GM11168 (cell line): Measurements from ENCODE around the gene SGTA.
"Not testable (repeated sequence)": the region's sequence is repeated elsewhere in the genome, so short reads cannot be mapped to it uniquely, and the experiment has no call there.

Source experiments
- in situ Hi-C: fragments of 300-500 bp; cut with MboI; formaldehyde crosslinking; loops from one replicate; pipeline ENCODE4 v1.12.0; 2022; ENCODE audit warnings: low sequenced_read_pairs; ENCODE audit not compliant: unreplicated experiment

Gene SGTA, protein sequence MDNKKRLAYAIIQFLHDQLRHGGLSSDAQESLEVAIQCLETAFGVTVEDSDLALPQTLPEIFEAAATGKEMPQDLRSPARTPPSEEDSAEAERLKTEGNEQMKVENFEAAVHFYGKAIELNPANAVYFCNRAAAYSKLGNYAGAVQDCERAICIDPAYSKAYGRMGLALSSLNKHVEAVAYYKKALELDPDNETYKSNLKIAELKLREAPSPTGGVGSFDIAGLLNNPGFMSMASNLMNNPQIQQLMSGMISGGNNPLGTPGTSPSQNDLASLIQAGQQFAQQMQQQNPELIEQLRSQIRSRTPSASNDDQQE

DNA sequence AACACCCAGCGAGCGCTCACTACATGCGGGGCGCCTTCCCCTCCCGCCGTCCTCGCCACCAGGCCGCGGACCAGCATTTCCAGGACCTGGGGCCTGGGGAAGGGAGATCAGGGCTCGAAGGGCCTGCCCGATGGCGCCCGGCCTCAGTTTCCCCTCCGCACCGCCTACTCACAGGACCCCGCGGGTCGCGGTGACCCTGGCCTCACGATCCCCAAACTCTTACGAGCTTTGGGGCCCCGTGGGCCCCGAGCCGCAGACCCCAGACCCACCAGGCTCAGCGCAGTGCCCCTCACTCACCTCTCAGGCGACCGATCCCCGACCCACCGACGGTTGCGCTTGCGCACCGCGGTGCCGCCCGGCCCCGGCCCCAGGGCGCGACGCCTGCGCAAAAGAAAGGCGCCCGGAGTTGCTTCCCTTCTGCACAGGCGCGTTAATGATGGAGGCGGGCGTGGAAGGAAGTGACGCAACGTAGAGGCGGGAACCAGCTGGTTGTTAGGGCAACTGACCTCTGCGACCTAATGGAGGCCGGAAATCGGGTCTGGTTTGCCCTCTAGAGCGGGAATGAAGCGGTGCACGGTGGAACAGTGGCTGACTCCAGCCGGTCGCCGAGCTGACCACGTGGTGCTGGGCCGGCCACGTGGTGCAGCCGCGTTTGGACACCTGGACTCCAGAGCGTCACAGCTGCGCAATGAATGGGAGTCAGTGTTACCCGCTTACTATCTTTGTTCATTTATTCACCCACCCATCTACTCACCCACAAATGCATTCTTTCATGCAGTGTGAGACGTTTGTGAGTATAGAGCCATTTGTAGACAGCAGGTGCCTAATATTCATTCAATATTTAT is at the start of gene SGTA:
Gene SGTA, minus strand, starts transcription at position 338 of the 845 bp plus-strand sequence. CDS start 14,205 bp downstream, outside the sequence.
- in situ Hi-C loops, result no loop called here

DNA sequence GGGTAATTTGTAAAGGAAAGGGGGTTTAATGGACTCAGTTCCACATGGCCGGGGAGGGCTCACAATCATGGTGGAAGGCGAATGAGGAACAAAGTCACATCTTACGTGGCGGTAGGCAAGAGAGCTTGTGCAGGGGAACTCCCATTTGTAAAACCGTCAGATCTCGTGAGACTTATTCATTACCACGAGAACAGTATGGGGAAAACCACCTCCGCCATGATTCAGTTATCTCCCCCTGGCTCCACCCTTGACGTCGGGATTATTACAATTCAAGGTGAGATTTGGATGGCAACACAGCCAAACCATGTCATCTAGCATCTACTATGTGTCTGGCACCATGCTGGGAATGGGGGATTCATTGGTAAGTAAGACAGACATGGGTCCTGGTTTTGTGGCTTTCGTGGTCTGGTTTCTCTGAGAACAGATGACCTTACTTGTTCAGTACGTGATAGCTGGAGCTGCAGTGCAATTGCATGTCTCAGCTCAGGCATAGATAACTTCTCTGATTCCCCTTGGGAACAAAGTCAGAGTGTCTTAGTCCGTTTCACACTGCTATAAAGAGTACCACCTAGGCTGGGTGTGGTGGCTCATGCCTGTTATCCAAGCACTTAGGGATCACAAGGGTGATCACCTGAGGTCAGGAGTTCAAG is 44.9 kb upstream of the SGTA start:
- in situ Hi-C loops, result no loop called here

DNA sequence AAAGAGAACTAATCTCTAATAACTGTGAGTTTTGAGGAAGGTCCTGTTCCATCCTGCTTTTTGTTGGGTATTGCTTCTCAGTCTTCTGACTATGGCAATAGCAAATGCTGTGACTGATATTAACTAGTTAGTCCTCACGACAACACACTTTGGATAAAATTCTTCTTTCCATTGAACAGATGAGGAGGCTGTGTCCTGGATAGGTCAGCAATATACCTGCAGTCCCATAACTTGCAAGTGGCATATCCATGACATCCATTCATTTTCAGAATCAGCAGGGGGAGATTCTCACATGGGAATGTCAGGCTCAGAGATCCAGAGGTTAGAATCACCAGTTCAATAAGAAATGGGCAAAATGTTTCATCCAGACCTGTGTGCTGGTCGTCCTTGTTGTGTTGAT is 43.9 kb upstream of the SGTA start:
- in situ Hi-C loops, result no loop called here

DNA sequence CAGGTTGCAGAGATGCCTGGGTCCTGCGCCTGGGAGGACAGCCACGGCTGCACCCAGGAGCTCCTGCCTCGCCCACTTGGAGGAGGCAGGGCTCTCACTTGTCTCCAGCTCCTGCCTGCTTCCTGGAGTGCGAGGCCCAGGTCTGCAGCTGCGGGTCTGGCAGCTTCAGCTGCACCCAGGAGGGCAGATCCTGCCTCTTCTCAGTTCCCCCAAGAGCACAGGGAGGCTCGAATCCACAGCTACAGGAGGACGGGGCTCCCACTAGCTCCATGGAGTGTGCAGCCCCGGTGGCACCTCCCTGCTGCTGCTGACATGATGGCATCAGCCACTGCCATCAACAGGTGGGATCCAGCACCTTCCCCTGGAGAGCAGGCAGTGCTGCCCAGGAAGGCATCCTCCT is 41.1 kb upstream of the SGTA start:
- in situ Hi-C loops, result no loop called here

DNA sequence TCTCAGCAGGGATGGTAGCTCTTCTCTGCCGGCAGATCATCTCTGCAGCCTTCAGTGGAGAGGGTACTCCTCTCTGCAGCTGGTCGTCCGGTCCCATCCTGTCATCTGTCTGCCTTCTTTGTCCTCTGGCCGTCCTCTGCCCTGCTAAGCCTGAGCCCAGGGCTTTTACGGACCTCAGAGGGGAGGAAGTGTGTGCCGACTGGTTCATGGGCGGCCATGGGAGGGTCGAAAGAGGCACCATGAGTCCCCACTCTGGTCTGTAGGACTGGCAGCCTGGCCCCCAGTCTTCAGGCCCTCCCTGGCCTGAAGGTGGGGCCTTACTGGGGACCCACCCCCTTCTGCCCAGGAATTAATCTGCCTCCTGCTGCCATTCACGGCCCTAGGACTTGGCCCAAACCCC is 40.6 kb upstream of the SGTA start:
- in situ Hi-C loops, result no loop called here

DNA sequence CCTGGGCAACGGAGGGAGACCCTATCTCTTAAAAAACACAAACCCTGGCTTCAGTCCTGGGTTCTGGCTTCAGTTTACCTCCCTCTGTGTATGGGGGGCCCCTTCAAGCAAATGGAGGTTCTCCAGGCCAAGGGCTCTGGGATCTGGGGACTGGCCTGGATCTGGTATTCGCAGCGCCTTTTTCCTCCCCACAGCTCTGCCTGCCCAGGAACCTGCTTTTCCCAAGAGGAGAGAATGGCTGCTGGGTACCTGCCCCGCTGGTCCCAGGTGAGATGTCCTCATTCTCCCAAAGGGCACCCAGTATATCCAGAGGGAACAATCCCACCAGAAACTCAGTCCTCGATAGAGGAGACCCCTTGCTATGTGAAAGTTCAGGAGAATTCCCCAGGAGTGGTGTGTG is 39.8 kb upstream of the SGTA start:
- in situ Hi-C loops, result no loop called here

DNA sequence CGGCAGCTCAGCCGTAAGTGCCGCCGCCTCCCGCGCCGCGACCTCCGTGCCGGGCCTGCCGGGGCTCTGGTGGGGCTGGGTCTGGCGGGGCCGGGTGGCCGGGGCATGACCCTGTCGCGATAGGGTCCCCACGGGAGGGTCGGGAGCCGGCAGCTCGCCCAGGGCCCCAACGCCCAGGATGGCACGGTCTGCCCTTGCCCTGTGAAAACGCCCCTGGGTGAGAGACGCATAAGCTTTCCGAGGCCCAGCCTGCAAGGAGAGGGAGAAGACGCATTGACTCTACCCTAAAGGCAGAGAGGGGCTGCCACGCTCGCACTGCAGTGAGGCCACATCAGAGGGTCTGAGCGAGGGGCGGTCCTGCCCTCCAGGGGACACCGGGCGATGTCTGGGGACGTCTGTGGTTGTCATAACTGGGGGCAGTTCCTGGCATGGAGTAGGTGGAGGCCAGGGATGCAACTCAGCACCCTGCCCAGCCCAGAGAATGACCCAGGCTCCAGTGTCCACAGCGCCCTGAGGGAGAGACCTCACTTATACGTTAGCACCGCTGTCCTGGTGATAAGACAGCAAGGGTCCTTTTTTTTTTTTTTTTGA is 37.1 kb upstream of the SGTA start:
- in situ Hi-C loops, result no loop called here

DNA sequence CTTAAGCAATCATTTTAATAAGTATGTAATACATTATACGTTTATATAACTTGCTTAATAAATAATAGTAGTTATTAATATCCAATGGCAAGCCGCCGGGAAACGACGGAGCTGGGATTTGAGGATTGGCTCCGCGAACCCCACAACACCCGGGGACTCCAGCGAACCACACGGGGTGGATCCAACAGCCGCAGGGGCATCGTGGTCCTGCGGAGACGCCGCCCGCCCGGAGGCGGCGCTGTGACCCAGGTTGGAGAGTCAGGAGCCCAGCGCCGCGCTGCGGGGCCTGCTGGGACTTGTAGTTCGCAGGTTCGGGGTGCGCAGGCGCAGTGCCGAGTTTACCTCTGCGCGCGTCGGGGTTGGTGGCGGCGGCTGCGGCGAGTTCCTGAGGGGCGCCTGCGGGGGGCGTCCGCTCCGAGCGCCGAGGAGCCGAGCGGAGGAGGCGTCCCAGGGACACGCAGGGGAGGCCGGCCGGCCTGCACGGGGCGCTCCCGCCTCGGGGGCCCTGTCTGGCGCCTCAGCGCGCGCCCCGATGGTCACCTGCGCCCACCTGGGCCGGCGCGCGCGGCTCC is 36.6 kb upstream of the SGTA start, which contains the start of gene ZNF554:
Gene ZNF554, plus strand, starts transcription at position 329 of the 572 bp plus-strand sequence. Its CDS starts 204 bp downstream, at position 533.
- in situ Hi-C loops, result no loop called here

DNA sequence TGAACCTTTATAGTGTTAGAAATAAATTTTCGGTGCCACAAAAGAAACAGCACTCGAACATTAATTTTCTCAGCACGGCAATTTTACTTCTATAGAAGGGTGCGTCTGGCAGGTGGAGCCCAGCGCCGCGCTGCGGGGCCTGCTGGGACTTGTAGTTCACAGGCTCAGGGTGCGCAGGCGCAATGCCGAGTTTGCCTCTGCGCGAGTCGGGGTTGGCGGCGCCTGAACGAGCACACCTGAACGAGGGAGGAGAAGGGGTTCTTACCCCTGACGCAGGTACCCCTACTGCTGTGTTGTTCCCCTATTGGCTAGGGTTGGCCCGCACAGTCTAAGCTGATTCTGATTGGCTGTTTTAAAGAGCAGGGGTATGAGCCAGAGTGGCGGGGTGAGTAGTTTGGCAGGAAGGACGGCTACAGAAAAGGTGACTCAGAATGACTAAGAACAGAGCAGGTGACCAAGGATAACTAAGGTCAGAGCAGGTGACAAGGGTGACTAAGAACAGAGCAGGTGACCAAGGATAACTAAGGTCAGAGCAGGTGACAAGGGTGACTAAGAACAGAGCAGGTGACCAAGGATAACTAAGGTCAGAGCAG is 34.3 kb upstream of the SGTA start:
- in situ Hi-C loops, result not testable (repeated sequence)

DNA sequence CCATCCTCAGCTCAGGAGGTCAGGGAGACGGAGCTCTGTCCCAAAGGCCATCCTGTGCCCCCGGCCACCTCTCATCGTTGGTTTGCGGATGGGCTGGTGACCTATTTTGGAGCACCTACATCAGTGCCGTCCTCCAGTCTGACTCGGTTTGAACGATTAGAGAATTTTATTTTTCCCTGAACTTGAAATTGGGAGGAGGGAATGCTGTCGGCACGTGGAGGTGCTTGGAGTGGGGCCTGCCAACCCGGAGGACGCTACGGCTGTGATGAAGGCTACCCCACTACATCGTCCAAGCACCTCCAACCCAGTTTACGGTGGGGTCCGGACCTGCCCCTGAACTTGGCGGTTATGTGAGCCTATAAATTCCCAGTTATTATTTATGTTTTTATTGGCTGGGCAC is 33.6 kb upstream of the SGTA start:
- in situ Hi-C loops, result no loop called here

DNA sequence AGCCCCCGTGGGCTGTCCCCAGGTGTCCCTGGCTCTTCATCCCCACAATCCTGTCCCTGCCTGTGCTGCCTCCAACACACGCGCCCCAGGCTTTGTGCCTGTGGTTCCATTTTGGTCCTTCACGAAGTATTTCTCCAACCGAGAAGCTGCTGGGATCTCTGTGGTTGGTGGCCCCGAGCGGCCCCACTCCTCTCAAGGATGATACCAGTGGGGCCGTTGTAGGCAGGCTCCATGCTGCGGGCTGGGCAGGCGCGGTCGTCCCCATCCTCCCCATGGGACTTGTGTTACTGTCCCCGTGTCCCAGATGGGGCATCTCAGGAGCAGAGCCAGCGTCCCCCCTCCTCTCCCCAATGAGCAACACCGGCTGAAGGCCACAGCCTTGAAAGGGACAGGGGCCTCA is 32.9 kb upstream of the SGTA start:
- in situ Hi-C loops, result no loop called here

DNA sequence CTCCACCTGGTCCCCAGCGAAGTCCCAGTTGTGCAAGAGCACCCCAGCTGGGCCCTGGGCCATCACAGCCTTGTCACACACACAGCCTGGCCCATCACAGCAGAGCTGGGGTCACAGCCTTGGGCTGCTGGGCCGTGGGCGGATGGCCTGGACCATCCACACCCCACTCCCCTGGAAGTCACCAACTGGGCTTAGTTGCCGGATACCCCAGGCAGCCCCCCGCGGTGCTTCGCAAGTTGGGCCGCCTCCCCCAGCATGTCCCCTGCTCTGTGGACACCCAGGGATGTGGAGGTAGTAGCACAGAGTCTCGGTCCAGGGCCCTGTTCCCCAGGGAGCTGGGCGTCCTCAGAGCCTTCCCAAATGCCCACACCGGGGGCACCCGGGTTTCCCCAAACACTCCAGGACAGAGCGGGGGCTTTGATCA is 32.1 kb upstream of the SGTA start:
- in situ Hi-C loops, result no loop called here

DNA sequence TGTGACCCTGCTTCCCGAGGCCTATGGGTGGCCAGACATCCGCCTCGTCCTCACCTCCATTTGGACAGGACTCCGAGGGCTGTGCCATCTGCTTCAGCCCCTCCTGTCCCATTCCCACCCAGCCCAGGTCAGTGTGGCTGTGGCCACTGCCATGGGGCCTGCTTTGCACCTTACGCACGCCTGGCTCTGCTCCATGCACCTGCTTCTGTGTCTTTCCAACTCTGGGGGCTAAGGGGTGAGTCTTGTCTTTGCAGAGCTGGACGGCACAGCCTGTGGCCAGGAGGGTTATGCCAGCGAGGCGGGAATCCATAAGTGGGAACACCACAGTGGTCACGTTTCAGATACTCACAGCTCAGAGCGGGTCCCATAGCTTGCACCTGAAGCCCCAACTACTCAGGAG is 31.4 kb upstream of the SGTA start:
- in situ Hi-C loops, result no loop called here

DNA sequence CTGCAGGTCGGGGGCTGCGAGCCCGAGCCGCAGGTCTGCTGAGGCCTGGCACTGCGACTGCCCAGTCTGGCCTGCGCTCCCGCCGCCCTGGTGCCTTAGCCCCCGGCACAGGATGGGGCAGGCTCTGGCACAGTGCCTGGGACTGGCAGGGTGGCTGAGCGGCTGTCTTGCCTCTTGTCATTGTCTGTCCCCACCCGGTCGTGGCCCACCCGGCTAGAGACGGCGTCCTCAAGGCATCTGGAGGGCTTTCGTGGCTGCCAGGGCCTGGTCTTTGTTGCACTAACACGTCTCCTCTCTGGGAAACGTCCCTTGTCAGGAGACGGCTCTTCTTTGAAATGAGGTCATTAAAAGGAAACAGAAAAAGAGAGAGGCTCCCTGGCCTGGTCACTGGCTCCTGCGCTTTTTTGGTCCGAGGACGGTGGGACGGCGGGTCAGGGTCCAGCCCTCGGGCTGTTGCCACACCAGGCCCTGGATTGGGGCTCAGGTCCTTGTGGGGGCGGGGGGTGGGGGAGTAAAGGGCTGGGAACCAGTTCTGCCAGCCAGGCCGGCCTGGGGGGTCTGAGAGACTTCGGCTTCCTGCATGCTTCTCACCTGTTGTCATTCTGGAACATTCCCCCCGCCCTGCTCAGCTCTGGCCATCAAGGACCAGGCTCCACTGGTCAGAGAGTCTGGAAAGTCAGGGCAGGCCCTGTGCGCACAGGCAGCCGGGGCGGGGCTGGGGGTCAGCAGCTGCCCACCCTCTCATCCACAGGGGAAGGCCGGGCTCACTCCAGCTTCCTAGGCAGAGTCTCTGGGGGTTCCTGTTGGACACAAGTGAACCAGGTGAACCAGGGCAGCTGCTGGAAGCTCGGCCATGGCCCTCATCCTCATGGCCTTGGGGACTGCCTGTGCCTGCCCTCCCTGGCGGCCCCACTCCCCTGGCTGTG is 30.4 kb upstream of the SGTA start:
- in situ Hi-C loops, result no loop called here

DNA sequence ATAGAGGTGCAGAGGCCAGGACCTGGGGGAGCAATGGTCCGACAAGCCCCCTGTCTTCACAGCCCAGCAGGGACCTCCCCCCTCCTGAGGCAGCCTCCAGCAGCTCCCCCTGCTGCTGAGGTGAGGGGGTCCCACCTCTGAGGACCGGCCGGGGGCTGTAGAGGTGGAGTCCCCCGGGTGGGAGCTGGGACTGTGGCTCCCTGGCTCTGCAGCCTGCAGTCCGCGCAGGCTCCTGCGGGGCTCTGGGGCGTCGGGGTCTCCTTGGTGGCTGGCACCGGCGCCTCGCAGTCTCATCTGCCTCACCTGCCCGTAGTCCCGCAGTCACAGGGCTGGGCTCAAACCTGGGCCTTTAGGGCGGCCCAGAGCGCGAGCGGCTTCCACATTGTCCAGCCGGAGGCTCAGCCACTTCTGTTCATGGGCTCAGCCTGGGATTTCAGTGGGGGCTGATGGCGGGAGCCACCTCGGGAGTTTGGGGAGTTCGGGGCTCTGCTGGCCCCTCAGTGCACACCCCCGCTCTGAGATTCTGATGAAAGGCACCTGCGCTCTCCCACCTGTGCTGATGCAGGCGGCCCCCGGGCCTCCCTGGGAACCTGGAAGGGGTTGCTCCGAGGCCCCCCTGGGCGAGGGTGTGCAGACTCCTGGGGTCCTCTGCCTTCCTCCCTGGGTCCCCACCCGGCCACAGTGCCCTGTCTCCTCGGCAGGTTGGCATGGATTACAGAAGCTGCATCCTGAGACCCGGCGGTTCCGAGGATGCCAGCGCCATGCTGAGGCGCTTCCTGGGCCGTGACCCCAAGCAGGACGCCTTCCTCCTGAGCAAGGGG is 29.6 kb upstream of the SGTA start:
- in situ Hi-C loops, result no loop called here

DNA sequence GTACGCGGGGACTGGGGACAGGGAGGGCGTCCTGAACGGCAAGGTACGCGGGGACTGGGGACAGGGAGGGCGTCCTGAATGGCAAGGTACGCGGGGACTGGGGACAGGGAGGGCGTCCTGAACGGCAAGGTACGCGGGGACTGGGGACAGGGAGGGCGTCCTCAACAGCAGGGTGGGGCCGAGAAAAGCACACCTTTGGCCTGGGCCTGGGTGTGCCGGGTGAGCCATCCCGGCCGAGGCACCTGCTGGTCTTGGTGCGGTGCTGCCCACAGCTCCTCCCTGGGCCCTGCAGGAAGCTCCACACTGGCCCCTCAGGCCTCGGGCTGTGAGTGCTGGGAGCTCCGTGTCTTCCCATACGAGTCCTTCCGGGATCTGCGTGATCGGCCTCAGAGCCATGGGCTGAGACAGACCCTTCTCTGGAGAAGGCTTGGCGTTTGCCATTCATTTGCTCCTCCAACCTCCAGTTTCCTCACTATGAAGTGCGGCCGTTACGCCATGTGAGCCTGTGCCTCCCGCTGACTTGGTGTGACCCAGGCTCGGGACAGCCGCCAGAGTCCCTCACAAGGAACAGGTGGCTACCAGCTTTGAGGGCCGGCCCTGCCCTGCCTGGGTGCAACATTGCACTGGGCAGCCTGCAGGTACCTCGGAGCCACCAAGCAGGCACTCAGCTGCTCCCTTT is 28.8 kb upstream of the SGTA start:
- in situ Hi-C loops, result no loop called here

DNA sequence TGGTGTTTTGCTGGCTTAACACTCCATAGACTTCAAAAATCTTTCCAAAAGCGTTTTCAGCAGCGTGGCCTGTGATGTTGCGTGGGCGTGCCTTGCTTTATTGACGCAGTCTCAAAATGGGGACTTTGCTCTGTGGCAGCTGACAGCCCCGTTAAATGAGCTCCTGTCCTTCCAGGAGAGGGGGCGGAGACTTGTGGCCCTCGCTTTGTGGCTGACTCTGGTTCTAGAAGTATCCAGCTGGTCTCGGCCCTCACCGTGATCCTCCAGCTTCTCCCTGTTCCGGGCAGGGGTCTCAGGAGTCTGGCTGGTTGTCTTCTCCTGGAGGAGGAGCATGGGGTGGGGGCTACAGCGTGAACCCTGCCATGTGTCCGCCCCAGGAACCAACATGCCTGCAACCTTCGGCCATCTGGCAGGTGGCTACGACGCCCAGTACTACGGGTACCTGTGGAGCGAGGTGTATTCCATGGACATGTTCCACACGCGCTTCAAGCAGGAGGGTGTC is 28.2 kb upstream of the SGTA start:
- in situ Hi-C loops, result no loop called here
